Fibroblast of skin of left quadriceps (primary cell): ENCODE results near the gene FIBCD1.

Experiments
- DNase-seq, 2 experiments: peaks; one replicate each; pipeline ENCODE4 v3.0.0-alpha.2; 2013; ENCODE audit warnings: low read depth in 2 of 2

Gene FIBCD1

GRCh38 chr9:130936285-130937117 is 2.5 kb downstream of the FIBCD1 start:
- no peak for DNase-seq

- no peak for DNase-seq
These were observed 3.3 kb downstream of the FIBCD1 start for GRCh38 chr9:130935648-130936271.

GRCh38 chr9:130934702-130935647 is 4.1 kb downstream of the FIBCD1 start:
- DNase-seq = no peak

- no peak for DNase-seq
These were observed 4.8 kb downstream of the FIBCD1 start for GRCh38 chr9:130934246-130934645.

- peak; percentile 36 to 42 for DNase-seq
These were observed 5.7 kb downstream of the FIBCD1 start for GRCh38 chr9:130933114-130934046.

- no peak for DNase-seq
These were observed 6.6 kb downstream of the FIBCD1 start for GRCh38 chr9:130932255-130933079.

DNA sequence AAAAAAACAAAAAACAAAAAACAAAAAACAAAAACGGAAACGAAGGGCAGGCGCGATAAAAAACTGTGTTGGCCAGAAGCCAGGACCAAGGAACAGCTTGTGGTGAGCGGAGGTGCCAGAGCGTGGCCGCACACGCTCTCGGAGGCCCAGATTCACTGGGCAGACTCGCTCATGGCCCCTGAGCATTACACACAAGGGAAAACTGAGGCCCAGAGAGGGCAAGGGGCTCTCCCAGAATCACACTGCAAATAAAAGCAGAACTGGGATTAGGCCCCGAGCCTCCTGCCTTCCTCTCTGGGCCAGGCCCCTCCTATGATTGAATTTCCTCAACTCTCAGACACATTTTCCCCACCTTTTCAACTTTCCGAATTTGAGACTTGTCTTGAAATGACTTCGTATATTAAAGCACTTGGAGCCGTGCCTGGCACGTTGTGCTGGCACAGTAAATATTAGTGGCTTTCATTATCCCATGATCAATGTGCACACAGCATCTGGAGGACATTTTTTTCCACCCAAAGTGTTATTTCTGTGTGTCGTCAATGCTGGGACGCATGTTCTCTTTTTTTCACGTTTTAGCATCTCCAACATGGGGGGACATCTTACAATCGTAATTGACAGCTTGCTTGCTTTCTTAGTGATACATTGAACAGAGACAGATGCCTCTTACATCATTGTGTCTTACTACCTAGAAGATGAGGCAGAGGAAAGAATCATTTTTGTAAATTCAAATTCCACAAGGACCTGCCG is 7.4 kb downstream of the FIBCD1 start:
- no peak for DNase-seq

GRCh38 chr9:130930804-130931349 is 8.2 kb downstream of the FIBCD1 start:
- DNase-seq = no peak

DNA sequence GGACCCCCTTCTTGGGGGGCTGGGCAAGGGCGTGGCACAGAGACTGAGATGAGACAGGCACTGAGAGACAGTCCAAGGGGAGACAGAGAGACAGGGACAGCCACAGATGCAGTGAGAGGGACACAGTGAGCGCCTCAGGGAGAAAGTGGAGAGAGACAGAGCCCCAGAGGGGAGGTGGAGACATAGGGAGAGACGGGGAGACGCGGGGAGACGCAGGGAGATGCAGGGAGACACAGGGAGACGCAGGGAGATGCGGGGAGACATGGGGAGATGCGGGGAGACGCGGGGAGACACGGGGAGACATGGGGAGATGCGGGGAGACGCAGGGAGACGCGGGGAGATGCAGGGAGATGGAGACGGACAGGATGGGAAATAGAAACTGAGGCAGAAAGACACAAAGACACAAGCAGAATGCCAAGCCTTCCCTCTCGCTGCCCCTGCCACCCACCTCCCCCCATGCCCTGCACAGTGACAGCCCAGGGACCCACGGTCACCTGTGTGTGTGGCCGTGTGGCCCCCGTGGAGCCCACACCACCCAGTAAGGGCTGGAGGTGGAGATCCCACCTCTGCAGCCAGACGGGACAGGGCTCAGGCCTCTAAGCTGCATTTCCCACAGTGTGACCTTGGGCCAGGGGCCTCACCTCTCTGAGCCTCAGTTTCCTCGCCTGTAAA is 8.8 kb downstream of the FIBCD1 start:
- DNase-seq = no peak

GRCh38 chr9:130929571-130930038 is 9.4 kb downstream of the FIBCD1 start:
- DNase-seq = no peak

GRCh38 chr9:130927995-130928900 is 10.8 kb downstream of the FIBCD1 start:
- DNase-seq = peak in 1 of 2 experiments; percentile 20

DNA sequence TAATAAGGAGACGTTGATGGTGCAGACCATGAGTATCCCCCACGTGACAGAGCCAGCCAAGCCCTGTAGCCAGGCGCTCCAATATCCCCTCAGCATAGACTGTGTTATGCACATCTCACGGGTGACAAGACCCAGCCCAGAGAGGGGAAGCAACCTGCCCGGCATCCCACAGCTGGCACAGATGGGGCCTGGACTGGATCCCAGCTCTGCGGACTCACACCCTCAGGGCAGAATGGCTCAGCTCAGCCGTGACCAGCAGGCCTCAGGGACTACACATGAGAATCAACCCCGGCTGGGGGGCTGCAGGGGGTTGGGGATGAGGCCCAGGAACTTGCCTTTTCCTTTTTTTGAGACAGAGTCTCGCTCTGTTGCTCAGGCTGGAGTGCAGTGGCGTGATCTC is 11.7 kb downstream of the FIBCD1 start:
- no peak for DNase-seq

- DNase-seq = no peak
These were observed 13.9 kb downstream of the FIBCD1 start for GRCh38 chr9:130925050-130925678.

DNA sequence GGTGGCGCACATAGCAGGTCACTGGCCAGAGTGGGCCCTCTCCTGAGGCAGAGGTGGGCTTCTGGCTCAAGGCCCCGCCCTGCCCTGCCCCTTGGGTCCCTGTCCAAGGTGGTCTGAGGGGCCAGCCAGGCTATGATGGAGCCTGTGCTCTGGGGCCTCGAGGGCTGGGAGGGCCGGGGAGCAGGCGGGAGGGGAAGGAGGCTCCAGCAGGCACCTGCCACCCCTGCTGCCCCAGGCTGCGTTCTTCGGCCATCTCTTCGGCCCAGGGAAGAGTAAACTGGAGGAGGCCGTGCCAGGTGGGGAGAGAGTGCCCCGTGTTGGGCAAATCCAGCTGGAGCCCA is 14.6 kb downstream of the FIBCD1 start:
- DNase-seq = no peak

DNA sequence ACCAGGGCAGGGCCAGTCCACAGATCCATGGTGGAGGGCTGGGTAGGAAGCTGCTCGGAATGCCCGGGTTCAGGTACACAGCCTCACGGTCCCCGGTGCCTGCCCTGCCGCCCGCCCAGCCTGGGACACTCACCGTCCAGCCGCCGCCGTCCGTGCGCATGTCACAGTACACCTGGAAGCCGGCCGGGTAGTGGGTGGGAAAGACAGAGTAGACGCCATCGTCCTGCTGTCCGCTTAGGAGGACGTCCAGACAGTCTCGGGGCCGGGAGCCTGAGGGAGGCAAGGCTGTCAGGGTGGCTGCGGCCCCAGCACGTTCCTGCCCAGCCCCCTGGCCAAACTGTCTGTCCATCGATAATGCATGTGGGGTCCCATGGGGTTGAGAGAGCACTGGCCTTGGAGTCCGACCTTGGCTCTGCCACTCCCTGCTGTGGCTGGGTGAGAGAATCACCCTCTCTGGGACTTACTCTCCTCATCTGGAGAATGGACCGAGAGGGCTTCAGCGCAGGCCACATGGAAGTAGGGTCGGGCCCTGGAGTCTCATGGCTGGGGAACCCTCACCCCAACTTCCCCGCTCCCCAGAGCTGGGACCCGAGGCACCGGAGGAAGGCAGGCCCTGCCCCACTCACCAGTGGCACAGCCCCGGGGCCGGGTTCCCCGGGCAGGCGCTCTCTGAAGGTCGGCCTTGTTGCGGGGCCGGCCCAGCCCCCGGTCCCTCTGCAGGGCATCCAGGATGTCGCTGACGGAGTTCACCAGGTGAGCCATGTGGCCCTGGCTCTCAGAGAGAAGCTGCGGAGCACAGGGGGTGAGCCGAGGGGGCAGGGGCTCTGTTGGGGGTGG is 15.2 kb downstream of the FIBCD1 start:
- DNase-seq = no peak
